ENCODE measurements around the gene SLC1A2.

The SLC1A2 gene

GRCh38 chr11:35419184-35419829 is at the start of gene SLC1A2:
Gene SLC1A2 (minus strand): TSS chr11:35419558. CDS start chr11:35418966, 592 bp downstream.
- peak; percentile 33 to 47 for DNase-seq (ENCODE audit: low read depth in 1 of 2, low spot score in 1 of 2)
- TF ChIP-seq JUND (IDR thresholded peaks at IDR 0.05; ENCODE audit: low read depth) = no peak
- in situ Hi-C loops (cut with HindIII; ENCODE audit: low pct_unique_long_range_greater_than_20kb, low sequenced_read_pairs) = no loop called here

GRCh38 chr11:35466058-35466457 is 46.7 kb upstream of the SLC1A2 start:
- in situ Hi-C loops (cut with HindIII; ENCODE audit: low pct_unique_long_range_greater_than_20kb, low sequenced_read_pairs) = no loop called here

GRCh38 chr11:35464308-35464707 is 45.0 kb upstream of the SLC1A2 start:
- in situ Hi-C loops (cut with HindIII; ENCODE audit: low pct_unique_long_range_greater_than_20kb, low sequenced_read_pairs) = no loop called here
- DNase-seq (ENCODE audit: low read depth in 1 of 2, low spot score in 1 of 2) = peak in 1 of 2 experiments; percentile 64
- no peak for TF ChIP-seq JUND (IDR thresholded peaks at IDR 0.05; ENCODE audit: low read depth)

More at GRCh38 chr11:35466058-35466457, 46.7 kb upstream of the SLC1A2 start:
- no peak for DNase-seq (ENCODE audit: low read depth in 1 of 2, low spot score in 1 of 2)
- no peak for TF ChIP-seq JUND (IDR thresholded peaks at IDR 0.05; ENCODE audit: low read depth)

- in situ Hi-C loops (cut with HindIII; ENCODE audit: low pct_unique_long_range_greater_than_20kb, low sequenced_read_pairs) = no loop called here
- DNase-seq (ENCODE audit: low read depth in 1 of 2, low spot score in 1 of 2) = no peak
- no peak for TF ChIP-seq JUND (IDR thresholded peaks at IDR 0.05; ENCODE audit: low read depth)
These were observed 44.0 kb upstream of the SLC1A2 start for GRCh38 chr11:35463331-35463751.

- DNase-seq (ENCODE audit: low read depth in 1 of 2, low spot score in 1 of 2) = peak in 1 of 2 experiments; percentile 18
- no peak for TF ChIP-seq JUND (IDR thresholded peaks at IDR 0.05; ENCODE audit: low read depth)
- in situ Hi-C loops (cut with HindIII; ENCODE audit: low pct_unique_long_range_greater_than_20kb, low sequenced_read_pairs) = no loop called here
These were observed 42.7 kb upstream of the SLC1A2 start for GRCh38 chr11:35461917-35462538.

GRCh38 chr11:35459489-35459888 is 40.1 kb upstream of the SLC1A2 start:
- no peak for DNase-seq (ENCODE audit: low read depth in 1 of 2, low spot score in 1 of 2)

GRCh38 chr11:35458846-35459245 is 39.5 kb upstream of the SLC1A2 start:
- no peak for TF ChIP-seq JUND (IDR thresholded peaks at IDR 0.05; ENCODE audit: low read depth)
- peak in 1 of 2 experiments; percentile 26 for DNase-seq (ENCODE audit: low read depth in 1 of 2, low spot score in 1 of 2)
- in situ Hi-C loops (cut with HindIII; ENCODE audit: low pct_unique_long_range_greater_than_20kb, low sequenced_read_pairs) = no loop called here

More at GRCh38 chr11:35459489-35459888, 40.1 kb upstream of the SLC1A2 start:
- in situ Hi-C loops (cut with HindIII; ENCODE audit: low pct_unique_long_range_greater_than_20kb, low sequenced_read_pairs) = no loop called here
- no peak for TF ChIP-seq JUND (IDR thresholded peaks at IDR 0.05; ENCODE audit: low read depth)

GRCh38 chr11:35454362-35454761 is 35.0 kb upstream of the SLC1A2 start:
- TF ChIP-seq JUND (IDR thresholded peaks at IDR 0.05; ENCODE audit: low read depth) = no peak
- in situ Hi-C loops (cut with HindIII; ENCODE audit: low pct_unique_long_range_greater_than_20kb, low sequenced_read_pairs) = no loop called here
- no peak for DNase-seq (ENCODE audit: low read depth in 1 of 2, low spot score in 1 of 2)

GRCh38 chr11:35436581-35437250 is 17.4 kb upstream of the SLC1A2 start:
- no peak for DNase-seq (ENCODE audit: low read depth in 1 of 2, low spot score in 1 of 2)
- in situ Hi-C loops (cut with HindIII; ENCODE audit: low pct_unique_long_range_greater_than_20kb, low sequenced_read_pairs) = no loop called here
- TF ChIP-seq JUND (IDR thresholded peaks at IDR 0.05; ENCODE audit: low read depth) = no peak

GRCh38 chr11:35433588-35433987 is 14.2 kb upstream of the SLC1A2 start:
- TF ChIP-seq JUND (IDR thresholded peaks at IDR 0.05; ENCODE audit: low read depth) = no peak
- in situ Hi-C loops (cut with HindIII; ENCODE audit: low pct_unique_long_range_greater_than_20kb, low sequenced_read_pairs) = no loop called here

GRCh38 chr11:35432464-35432863 is 13.1 kb upstream of the SLC1A2 start:
- in situ Hi-C loops (cut with HindIII; ENCODE audit: low pct_unique_long_range_greater_than_20kb, low sequenced_read_pairs) = no loop called here
- no peak for DNase-seq (ENCODE audit: low read depth in 1 of 2, low spot score in 1 of 2)
- no peak for TF ChIP-seq JUND (IDR thresholded peaks at IDR 0.05; ENCODE audit: low read depth)

More at GRCh38 chr11:35433588-35433987, 14.2 kb upstream of the SLC1A2 start:
- no peak for DNase-seq (ENCODE audit: low read depth in 1 of 2, low spot score in 1 of 2)

- in situ Hi-C loops (cut with HindIII; ENCODE audit: low pct_unique_long_range_greater_than_20kb, low sequenced_read_pairs) = no loop called here
- TF ChIP-seq JUND (IDR thresholded peaks at IDR 0.05; ENCODE audit: low read depth) = no peak
- no peak for DNase-seq (ENCODE audit: low read depth in 1 of 2, low spot score in 1 of 2)
These were observed 7.7 kb upstream of the SLC1A2 start for GRCh38 chr11:35427071-35427470.

GRCh38 chr11:35426351-35426750 is 7.0 kb upstream of the SLC1A2 start:
- DNase-seq (ENCODE audit: low read depth in 1 of 2, low spot score in 1 of 2) = no peak
- in situ Hi-C loops (cut with HindIII; ENCODE audit: low pct_unique_long_range_greater_than_20kb, low sequenced_read_pairs) = no loop called here
- TF ChIP-seq JUND (IDR thresholded peaks at IDR 0.05; ENCODE audit: low read depth) = no peak
